Activated naive CD8-positive, alpha-beta T cell treated with anti-CD3 and anti-CD28 coated beads for 36 hours (primary cell): ENCODE measurements around the gene KMT2E. TPM values are rescaled to one million over a fixed set of nuclear protein-coding genes. Genes with fewer than 3 reads are reported as not detected.

ENCODE experiments used
- DNase-seq: peaks from one replicate; pipeline ENCODE4 v3.0.0; 2021
- H3K27ac Mint-ChIP-seq: one replicate; pipeline ENCODE4 v1.8.0; 2022; ENCODE audit warnings: mild to moderate bottlenecking, moderate library complexity, mixed read lengths
- H3K27me3 Mint-ChIP-seq: one replicate; pipeline ENCODE4 v1.8.0; 2022; ENCODE audit warnings: mild to moderate bottlenecking, mixed read lengths
- H3K36me3 Mint-ChIP-seq: one replicate; pipeline ENCODE4 v1.8.0; 2021; ENCODE audit warnings: mild to moderate bottlenecking, mixed read lengths
- H3K4me1 Mint-ChIP-seq: one replicate; pipeline ENCODE4 v1.8.0; 2021; ENCODE audit warnings: mixed read lengths
- H3K4me3 Mint-ChIP-seq: one replicate; pipeline ENCODE4 v1.8.0; 2022; ENCODE audit warnings: mild to moderate bottlenecking, moderate library complexity, mixed read lengths
- H3K9me3 Mint-ChIP-seq: one replicate; pipeline ENCODE4 v1.8.0; 2022; ENCODE audit warnings: mixed read lengths
- total RNA-seq, 2 experiments: library from RNA; stranded (reverse); gene quantifications; one replicate each; pipeline ENCODE4 v1.2.3, GENCODE V29; 2021

Gene KMT2E
- total RNA-seq, 2 experiments from 2014 or later, result 58.0 to 62.4 TPM

GRCh38 chr7:105094966-105095365, 81.0 kb downstream of the KMT2E start:
- DNase-seq, result no peak
- Mint-ChIP-seq H3K4me3 (no peak overlapping the region), H3K9me3 (no peaks in the 10 kb centered on the region), H3K27me3 (no peaks in the 10 kb centered on the region), H3K27ac (no peak overlapping the region), H3K36me3 (peaks cover 35% of the 10 kb centered on the region), H3K4me1 (peaks cover 41% of the 10 kb centered on the region)

- Mint-ChIP-seq H3K27ac (peak overlapping the region; percentile 12), H3K36me3 (peaks cover 46% of the 10 kb centered on the region), H3K4me1 (peaks cover 53% of the 10 kb centered on the region), H3K9me3 (no peaks in the 10 kb centered on the region), H3K4me3 (no peak overlapping the region), H3K27me3 (no peaks in the 10 kb centered on the region)
- DNase-seq, result no peak
Measured at GRCh38 chr7:105096306-105096705, 82.3 kb downstream of the KMT2E start.

- Mint-ChIP-seq H3K4me3 (no peak overlapping the region), H3K9me3 (no peaks in the 10 kb centered on the region), H3K27me3 (no peaks in the 10 kb centered on the region), H3K4me1 (peaks cover 59% of the 10 kb centered on the region), H3K27ac (no peak overlapping the region), H3K36me3 (peaks cover 44% of the 10 kb centered on the region)
- DNase-seq, result no peak
Measured at GRCh38 chr7:105097619-105098018, 83.6 kb downstream of the KMT2E start.

- Mint-ChIP-seq H3K27me3 (no peaks in the 10 kb centered on the region), H3K9me3 (no peaks in the 10 kb centered on the region), H3K4me1 (peaks cover 65% of the 10 kb centered on the region), H3K36me3 (peaks cover 44% of the 10 kb centered on the region), H3K4me3 (no peak overlapping the region), H3K27ac (peak overlapping the region; percentile 83)
- DNase-seq, result no peak
Measured at GRCh38 chr7:105098863-105099515, 85.0 kb downstream of the KMT2E start.

GRCh38 chr7:105101864-105102263, 87.9 kb downstream of the KMT2E start:
- no peak for DNase-seq
- no peaks in the 10 kb centered on the region for H3K27me3 Mint-ChIP-seq
- peaks cover 36% of the 10 kb centered on the region for H3K36me3 Mint-ChIP-seq
- no peaks in the 10 kb centered on the region for H3K9me3 Mint-ChIP-seq
- peaks cover 50% of the 10 kb centered on the region for H3K4me1 Mint-ChIP-seq
- H3K27ac Mint-ChIP-seq, result peak overlapping the region; percentile 48
- H3K4me3 Mint-ChIP-seq, result no peak overlapping the region

GRCh38 chr7:105102557-105103352, 88.8 kb downstream of the KMT2E start:
- Mint-ChIP-seq H3K9me3 (no peaks in the 10 kb centered on the region), H3K36me3 (peaks cover 36% of the 10 kb centered on the region), H3K4me1 (peaks cover 45% of the 10 kb centered on the region), H3K4me3 (no peak overlapping the region), H3K27me3 (no peaks in the 10 kb centered on the region), H3K27ac (peak overlapping the region; percentile 82)
- DNase-seq, result no peak

- no peaks in the 10 kb centered on the region for H3K27me3 Mint-ChIP-seq
- no peak overlapping the region for H3K4me3 Mint-ChIP-seq
- no peaks in the 10 kb centered on the region for H3K9me3 Mint-ChIP-seq
- H3K4me1 Mint-ChIP-seq, result peaks cover 24% of the 10 kb centered on the region
- peak overlapping the region; percentile 51 for H3K27ac Mint-ChIP-seq
- no peak for DNase-seq
- H3K36me3 Mint-ChIP-seq, result peaks cover 26% of the 10 kb centered on the region
Measured at GRCh38 chr7:105105579-105105978, 91.6 kb downstream of the KMT2E start.

GRCh38 chr7:105106473-105106872, 92.5 kb downstream of the KMT2E start:
- H3K27me3 Mint-ChIP-seq, result no peaks in the 10 kb centered on the region
- no peaks in the 10 kb centered on the region for H3K9me3 Mint-ChIP-seq
- peaks cover 25% of the 10 kb centered on the region for H3K36me3 Mint-ChIP-seq
- peak overlapping the region; percentile 66 for H3K27ac Mint-ChIP-seq
- no peak overlapping the region for H3K4me3 Mint-ChIP-seq
- no peak for DNase-seq
- H3K4me1 Mint-ChIP-seq, result peaks cover 19% of the 10 kb centered on the region

- H3K27ac Mint-ChIP-seq, result no peak overlapping the region
- H3K9me3 Mint-ChIP-seq, result no peaks in the 10 kb centered on the region
- H3K4me3 Mint-ChIP-seq, result no peak overlapping the region
- peaks cover 29% of the 10 kb centered on the region for H3K36me3 Mint-ChIP-seq
- H3K27me3 Mint-ChIP-seq, result no peaks in the 10 kb centered on the region
- DNase-seq, result no peak
- peaks cover 19% of the 10 kb centered on the region for H3K4me1 Mint-ChIP-seq
Measured at GRCh38 chr7:105107458-105107857, 93.5 kb downstream of the KMT2E start.

GRCh38 chr7:105112440-105113418, 98.7 kb downstream of the KMT2E start:
- Mint-ChIP-seq H3K36me3 (peaks cover 50% of the 10 kb centered on the region), H3K27ac (peak overlapping the region; percentile 74), H3K4me1 (peaks cover 6% of the 10 kb centered on the region), H3K27me3 (no peaks in the 10 kb centered on the region), H3K9me3 (peaks cover 2% of the 10 kb centered on the region), H3K4me3 (peak overlapping the region; percentile 30)
- no peak for DNase-seq

- Mint-ChIP-seq H3K4me3 (no peak overlapping the region), H3K27ac (no peak overlapping the region), H3K9me3 (peaks cover 2% of the 10 kb centered on the region), H3K36me3 (peaks cover 38% of the 10 kb centered on the region), H3K27me3 (no peaks in the 10 kb centered on the region), H3K4me1 (peaks cover 23% of the 10 kb centered on the region)
- no peak for DNase-seq
Measured at GRCh38 chr7:105118612-105119600, 104.9 kb downstream of the KMT2E start.

GRCh38 chr7:105122619-105123018, 108.6 kb downstream of the KMT2E start:
- no peaks in the 10 kb centered on the region for H3K27me3 Mint-ChIP-seq
- H3K27ac Mint-ChIP-seq, result no peak overlapping the region
- H3K4me1 Mint-ChIP-seq, result peaks cover 36% of the 10 kb centered on the region
- H3K4me3 Mint-ChIP-seq, result no peak overlapping the region
- peaks cover 17% of the 10 kb centered on the region for H3K36me3 Mint-ChIP-seq
- no peaks in the 10 kb centered on the region for H3K9me3 Mint-ChIP-seq
- no peak for DNase-seq

GRCh38 chr7:105125745-105126144, 111.7 kb downstream of the KMT2E start:
- H3K9me3 Mint-ChIP-seq, result no peaks in the 10 kb centered on the region

GRCh38 chr7:105126436-105126975, 112.5 kb downstream of the KMT2E start:
- no peak overlapping the region for H3K27ac Mint-ChIP-seq
- peaks cover 14% of the 10 kb centered on the region for H3K36me3 Mint-ChIP-seq
- no peaks in the 10 kb centered on the region for H3K27me3 Mint-ChIP-seq
- no peak overlapping the region for H3K4me3 Mint-ChIP-seq
- DNase-seq, result no peak
- H3K4me1 Mint-ChIP-seq, result peaks cover 21% of the 10 kb centered on the region
- no peaks in the 10 kb centered on the region for H3K9me3 Mint-ChIP-seq

More at GRCh38 chr7:105125745-105126144, 111.7 kb downstream of the KMT2E start:
- no peak overlapping the region for H3K4me3 Mint-ChIP-seq
- peaks cover 19% of the 10 kb centered on the region for H3K36me3 Mint-ChIP-seq
- H3K27me3 Mint-ChIP-seq, result no peaks in the 10 kb centered on the region
- H3K27ac Mint-ChIP-seq, result no peak overlapping the region
- no peak for DNase-seq
- H3K4me1 Mint-ChIP-seq, result peaks cover 18% of the 10 kb centered on the region
